Gastrocnemius medialis (tissue), 4 donors: ENCODE results near the gene RAD23B. TPM values are rescaled to one million over a fixed set of nuclear protein-coding genes. Genes with fewer than 3 reads are reported as not detected.

ENCODE experiments used
- ATAC-seq, 2 donors: fragments of 150-250 bp; one replicate each; pipeline ENCODE4 v1.9.1; 2016
- DNase-seq, 2 donors: peaks; one replicate each; pipeline ENCODE4 v3.0.0-alpha.2; 2019
- H3K27ac ChIP-seq, 4 donors: fragments of 200-600 bp; sonication (generic); 1 replicate in 1 of 4; 2 replicates in 3 of 4; pipeline ENCODE4 v1.5.1; 2016 to 2018; ENCODE audit warnings: mild to moderate bottlenecking in 2 of 4, moderate library complexity in 1 of 4
- H3K27me3 ChIP-seq, 3 donors: fragments of 200-600 bp; sonication (generic) in 2 of 3; 1 replicate in 1 of 3; 2 replicates in 2 of 3; pipeline versions ENCODE4 v1.5.1 to v1.6.0; 2016 to 2019; ENCODE audit warnings: mild to moderate bottlenecking in 1 of 3, moderate library complexity in 1 of 3
- H3K36me3 ChIP-seq, 2 donors: fragments of 200-600 bp; sonication (generic) in 1 of 2; one replicate each; pipeline ENCODE4 v1.5.1; 2017 to 2018
- H3K4me1 ChIP-seq, 2 donors: fragments of 200-600 bp; sonication (generic) in 1 of 2; one replicate each; pipeline ENCODE4 v1.5.1; 2016 to 2017; ENCODE audit warnings: mild to moderate bottlenecking in 2 of 2
- H3K4me3 ChIP-seq, 4 donors: fragments of 200-600 bp; sonication (generic) in 3 of 4; 1 replicate in 1 of 4; 2 replicates in 3 of 4; pipeline ENCODE4 v1.5.1; 2016 to 2019; ENCODE audit warnings: mild to moderate bottlenecking in 2 of 4
- H3K9me3 ChIP-seq, 3 donors: fragments of 200-600 bp; sonication (generic) in 2 of 3; 1 replicate in 1 of 3; 2 replicates in 2 of 3; pipeline ENCODE4 v1.5.1; 2016 to 2019
- POLR2A ChIP-seq, 2 donors: fragments of 450-650 bp; IDR thresholded peaks; one replicate each; pipeline ENCODE4 v1.6.1; 2017; ENCODE audit warnings: antibody characterized with exemption in 2 of 2, mild to moderate bottlenecking in 2 of 2, moderate library complexity in 2 of 2
- in situ Hi-C, 4 donors: fragments of 200-750 bp; cut with MboI; loops; one replicate each; pipeline versions ENCODE4 v1.15.0 to v1.8.0; 2017; ENCODE audit warnings: low sequenced_read_pairs in 4 of 4
- intact Hi-C: fragments of 100-400 bp; cut with DNase I; formaldehyde crosslinking; loops from one replicate; pipeline ENCODE4 v1.15.1; 2023; ENCODE audit warnings: low total_unique reads
- total RNA-seq, 4 donors: library from RNA; depleted of rRNA; stranded (reverse); fragments of >200 nt; gene quantifications; one replicate each; pipeline versions ENCODE4 v1.1.0 to v1.2.3, GENCODE V29; 2016
- TF ChIP-seq, protein P1 (sequence below), 5 experiments: fragments of 450-650 bp in 3 of 5; fragments of 200-600 bp in 2 of 5; sonication (generic) in 2 of 5; IDR thresholded peaks in 4 of 5; conservative IDR thresholded peaks in 1 of 5; 1 replicate in 4 of 5; 2 replicates in 1 of 5; pipeline ENCODE4 v1.5.1; 2016 to 2019; ENCODE audit warnings: antibody characterized with exemption in 5 of 5, mild to moderate bottlenecking in 3 of 5, moderate library complexity in 3 of 5

Gene RAD23B
- total RNA-seq, 4 donors from 2014 or later = 163 to 249 (median 188) TPM

DNA sequence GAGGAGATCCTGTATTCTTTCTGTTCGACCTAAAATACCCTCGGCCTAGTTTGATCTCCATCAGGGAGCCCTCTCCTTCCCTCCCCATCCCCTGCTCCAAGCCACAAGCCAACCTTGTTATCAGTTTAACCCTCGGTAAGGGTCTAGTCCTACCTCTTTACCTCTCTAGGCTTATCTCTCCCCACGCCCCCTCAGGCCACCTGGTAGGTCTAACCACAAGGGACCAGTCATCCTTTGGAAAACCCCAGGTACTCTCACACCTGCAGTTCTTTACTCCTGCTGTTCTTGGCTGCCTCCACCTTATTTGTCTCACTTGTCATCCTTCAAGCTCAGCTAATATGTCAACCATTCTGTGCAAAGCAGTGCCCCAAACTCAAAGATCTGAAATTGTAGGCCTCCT, 78.7 kb downstream of the RAD23B start:
- H3K9me3 ChIP-seq = no peaks in the 10 kb centered on the region
- TF ChIP-seq, protein P1, sequence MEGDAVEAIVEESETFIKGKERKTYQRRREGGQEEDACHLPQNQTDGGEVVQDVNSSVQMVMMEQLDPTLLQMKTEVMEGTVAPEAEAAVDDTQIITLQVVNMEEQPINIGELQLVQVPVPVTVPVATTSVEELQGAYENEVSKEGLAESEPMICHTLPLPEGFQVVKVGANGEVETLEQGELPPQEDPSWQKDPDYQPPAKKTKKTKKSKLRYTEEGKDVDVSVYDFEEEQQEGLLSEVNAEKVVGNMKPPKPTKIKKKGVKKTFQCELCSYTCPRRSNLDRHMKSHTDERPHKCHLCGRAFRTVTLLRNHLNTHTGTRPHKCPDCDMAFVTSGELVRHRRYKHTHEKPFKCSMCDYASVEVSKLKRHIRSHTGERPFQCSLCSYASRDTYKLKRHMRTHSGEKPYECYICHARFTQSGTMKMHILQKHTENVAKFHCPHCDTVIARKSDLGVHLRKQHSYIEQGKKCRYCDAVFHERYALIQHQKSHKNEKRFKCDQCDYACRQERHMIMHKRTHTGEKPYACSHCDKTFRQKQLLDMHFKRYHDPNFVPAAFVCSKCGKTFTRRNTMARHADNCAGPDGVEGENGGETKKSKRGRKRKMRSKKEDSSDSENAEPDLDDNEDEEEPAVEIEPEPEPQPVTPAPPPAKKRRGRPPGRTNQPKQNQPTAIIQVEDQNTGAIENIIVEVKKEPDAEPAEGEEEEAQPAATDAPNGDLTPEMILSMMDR (IDR thresholded peaks at IDR 0.05 in 4 of 5, conservative IDR thresholded peaks at IDR 0.05 in 1 of 5) = no peak
- no peak for TF ChIP-seq POLR2A (IDR thresholded peaks at IDR 0.05)
- no peaks in the 10 kb centered on the region for H3K27me3 ChIP-seq
- no peak for ATAC-seq
- no peak overlapping the region for H3K4me3 ChIP-seq
- H3K36me3 ChIP-seq = no peaks in the 10 kb centered on the region
- H3K27ac ChIP-seq = no peak overlapping the region
- intact Hi-C loops = no loop called here
- in situ Hi-C loops = no loop called here
- DNase-seq = no peak
- H3K4me1 ChIP-seq = no peaks in the 10 kb centered on the region

DNA sequence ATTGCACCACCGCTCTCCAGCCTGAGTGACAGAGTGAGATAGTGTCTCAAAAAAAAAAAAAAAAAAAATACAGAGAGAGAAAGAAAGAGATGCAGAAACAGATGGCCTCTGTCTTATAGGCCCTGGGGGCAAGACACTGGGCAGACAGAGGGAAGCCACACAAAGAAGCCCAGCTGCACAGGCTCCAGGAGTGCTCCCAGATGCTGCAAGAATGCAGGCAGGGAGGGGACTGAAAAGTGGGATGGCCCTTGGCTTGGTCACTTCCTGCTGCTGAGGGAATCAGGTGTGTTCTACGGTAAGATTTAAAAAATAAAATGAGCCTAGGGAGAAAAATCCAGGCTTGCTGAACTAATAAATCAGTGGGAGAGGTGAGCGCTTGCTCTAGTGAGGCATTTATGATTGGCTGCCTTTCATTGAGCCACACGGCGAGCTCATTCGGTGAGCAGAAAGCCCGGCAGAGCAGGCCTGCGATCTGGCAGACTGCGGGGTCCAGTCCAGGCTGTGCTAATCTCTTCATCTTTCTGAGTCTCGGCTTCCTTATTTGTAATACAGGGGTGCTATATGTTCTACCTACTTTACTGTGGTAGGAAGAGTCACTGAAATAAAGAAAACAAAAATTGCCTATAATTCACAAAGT, 80.6 kb downstream of the RAD23B start:
- intact Hi-C loops (no loop called here), in situ Hi-C loops (no loop called here)
- TF ChIP-seq POLR2A (IDR thresholded peaks at IDR 0.05) = no peak
- TF ChIP-seq, protein P1 (IDR thresholded peaks at IDR 0.05 in 4 of 5, conservative IDR thresholded peaks at IDR 0.05 in 1 of 5) = no peak
- DNase-seq = no peak
- Histone ChIP-seq H3K36me3 (no peaks in the 10 kb centered on the region), H3K27me3 (no peaks in the 10 kb centered on the region), H3K9me3 (no peaks in the 10 kb centered on the region), H3K27ac (no peak overlapping the region), H3K4me1 (no peaks in the 10 kb centered on the region), H3K4me3 (no peak overlapping the region)
- ATAC-seq = no peak

DNA sequence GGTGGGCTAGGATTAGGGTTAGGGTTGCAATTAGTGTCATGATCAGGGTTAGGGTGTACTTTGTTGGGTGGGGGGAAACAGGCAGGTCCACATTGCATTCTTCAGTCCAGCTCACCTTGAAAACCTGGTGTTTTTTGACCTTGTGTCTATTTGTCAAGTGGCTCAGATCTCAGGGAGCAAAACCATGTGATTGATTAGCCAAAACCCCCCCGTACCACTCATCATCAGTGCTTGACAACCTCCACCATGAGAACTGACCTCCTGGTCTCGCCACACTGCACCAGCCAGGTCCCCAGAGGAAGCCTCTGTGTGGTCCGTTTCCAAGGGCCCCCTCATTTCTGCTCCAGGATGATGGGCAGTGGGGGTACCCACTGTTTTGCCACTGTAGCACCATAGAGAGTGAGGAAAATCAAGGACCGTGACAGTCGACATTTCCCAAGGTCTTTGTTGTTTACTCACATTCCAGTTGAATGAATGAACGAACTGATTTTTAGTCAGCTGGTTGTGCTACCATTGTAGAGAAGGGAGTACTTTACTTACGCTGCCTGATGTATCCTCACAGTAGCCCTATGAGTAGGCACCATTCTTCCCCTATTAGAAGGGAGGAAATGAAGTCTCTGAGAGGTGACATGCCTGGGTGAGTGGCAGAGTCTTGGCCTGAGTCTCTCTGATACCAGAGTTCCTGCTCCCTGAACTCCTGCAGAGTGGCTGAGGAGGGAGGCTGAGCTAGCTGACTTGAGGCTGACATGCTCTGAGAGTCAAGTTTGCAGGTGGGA, 84.8 kb downstream of the RAD23B start:
- intact Hi-C loops = no loop called here
- in situ Hi-C loops = no loop called here
- no peak for DNase-seq
- no peak for TF ChIP-seq POLR2A (IDR thresholded peaks at IDR 0.05)
- TF ChIP-seq, protein P1 (IDR thresholded peaks at IDR 0.05 in 4 of 5, conservative IDR thresholded peaks at IDR 0.05 in 1 of 5) = no peak
- Histone ChIP-seq H3K4me1 (no peaks in the 10 kb centered on the region), H3K9me3 (no peaks in the 10 kb centered on the region), H3K27me3 (no peaks in the 10 kb centered on the region), H3K4me3 (no peak overlapping the region), H3K36me3 (no peaks in the 10 kb centered on the region), H3K27ac (no peak overlapping the region)
- no peak for ATAC-seq

DNA sequence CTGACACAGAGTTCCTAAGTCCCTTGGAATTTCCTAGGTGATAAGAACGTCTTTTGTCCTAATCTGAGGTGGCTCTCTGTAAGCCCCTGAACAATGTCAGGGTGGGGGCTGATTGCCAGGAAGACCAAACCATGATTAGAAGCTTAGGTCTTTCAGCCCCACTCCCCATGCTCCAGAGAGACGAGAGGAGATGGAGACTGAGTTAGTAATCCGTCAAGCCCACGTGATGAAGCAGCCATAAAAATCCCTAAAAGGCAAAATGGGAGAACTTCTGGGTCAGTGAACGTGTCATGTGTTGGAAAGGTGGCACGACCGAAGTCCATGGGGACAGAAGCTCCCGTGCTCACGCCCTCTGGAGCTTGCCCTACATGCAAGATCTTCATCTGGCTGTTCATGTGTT, 85.6 kb downstream of the RAD23B start:
- no peaks in the 10 kb centered on the region for H3K4me1 ChIP-seq
- DNase-seq = no peak
- no peak overlapping the region for H3K27ac ChIP-seq
- H3K4me3 ChIP-seq = no peak overlapping the region
- intact Hi-C loops = no loop called here
- no peaks in the 10 kb centered on the region for H3K27me3 ChIP-seq
- ATAC-seq = no peak
- H3K9me3 ChIP-seq = no peaks in the 10 kb centered on the region
- in situ Hi-C loops = no loop called here
- H3K36me3 ChIP-seq = no peaks in the 10 kb centered on the region
- TF ChIP-seq POLR2A (IDR thresholded peaks at IDR 0.05) = no peak
- TF ChIP-seq, protein P1 (IDR thresholded peaks at IDR 0.05 in 4 of 5, conservative IDR thresholded peaks at IDR 0.05 in 1 of 5) = no peak
